ENCODE data around the gene PCP4L1.
"Not testable (repeated sequence)": the region's sequence is repeated elsewhere in the genome, so short reads cannot be mapped to it uniquely, and the experiment has no call there.

PCP4L1 gene

DNA sequence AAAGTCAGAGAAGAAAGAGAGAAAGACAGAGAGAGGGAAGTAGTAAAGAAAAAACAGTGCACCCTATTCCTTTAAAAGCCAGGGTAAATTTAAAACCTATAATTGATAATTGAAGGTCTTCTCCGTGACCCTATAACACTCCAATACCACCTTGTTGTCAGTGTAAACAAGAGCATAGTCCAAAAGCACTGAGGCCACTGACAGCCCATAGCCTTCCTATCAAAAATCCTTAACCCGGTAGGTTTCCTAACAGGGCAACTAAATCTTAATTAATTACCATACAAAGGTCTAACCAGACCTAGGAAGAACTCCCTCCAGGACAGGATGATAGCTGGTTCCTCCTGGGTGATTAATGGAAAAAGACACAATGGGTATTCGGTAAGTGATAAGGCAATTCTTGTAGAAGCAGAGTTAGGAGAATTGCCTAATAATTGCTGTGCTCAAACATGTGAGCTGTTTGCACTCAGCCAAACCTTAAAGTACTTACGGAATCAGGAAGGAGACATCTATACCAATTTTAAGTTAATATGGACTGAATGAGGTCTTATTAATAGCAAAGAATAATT lies 2.5 kb upstream of the PCP4L1 start:
- DNase-seq (ENCODE audit: low read depth); H3K36me3 ChIP-seq (ENCODE audit: control insufficient read depth, insufficient read depth, low read length, severe bottlenecking); H3K4me3 ChIP-seq (ENCODE audit: low read length); H3K9ac ChIP-seq (ENCODE audit: low read length): not testable (repeated sequence)
- H3K4me1 ChIP-seq (ENCODE audit: control insufficient read depth, insufficient read depth, low read length) = peaks cover 24% of the 10 kb centered on the region
- peaks cover 20% of the 10 kb centered on the region for H3K9me3 ChIP-seq (ENCODE audit: control insufficient read depth, low read length)
- peaks cover 52% of the 10 kb centered on the region for H3K27me3 ChIP-seq (replicated peaks; ENCODE audit: control insufficient read depth, insufficient read depth, low read length)

DNA sequence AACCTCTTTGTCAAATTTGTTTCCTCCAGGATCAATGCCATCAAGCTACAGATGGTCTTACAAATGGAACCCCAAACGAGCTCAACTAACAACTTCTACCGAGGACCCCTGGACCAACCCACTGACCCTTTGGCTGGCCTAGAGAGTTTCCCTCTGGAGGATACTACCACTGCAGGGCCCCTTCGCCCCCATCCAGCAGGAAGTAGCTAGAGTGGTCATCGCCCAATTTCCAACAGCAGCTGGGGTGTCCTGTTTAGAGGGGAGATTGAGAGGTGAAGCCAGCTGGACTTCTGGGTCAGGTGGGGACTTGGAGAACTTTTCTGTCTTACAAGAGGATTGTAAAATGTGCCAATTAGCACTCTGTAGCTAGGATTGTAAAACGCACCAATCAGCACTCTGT lies 1.4 kb upstream of the PCP4L1 start:
- H3K36me3 ChIP-seq (ENCODE audit: control insufficient read depth, insufficient read depth, low read length, severe bottlenecking); DNase-seq (ENCODE audit: low read depth); H3K4me3 ChIP-seq (ENCODE audit: low read length); H3K9ac ChIP-seq (ENCODE audit: low read length): not testable (repeated sequence)
- peaks cover 53% of the 10 kb centered on the region for H3K27me3 ChIP-seq (replicated peaks; ENCODE audit: control insufficient read depth, insufficient read depth, low read length)
- H3K4me1 ChIP-seq (ENCODE audit: control insufficient read depth, insufficient read depth, low read length) = peaks cover 28% of the 10 kb centered on the region
- peaks cover 20% of the 10 kb centered on the region for H3K9me3 ChIP-seq (ENCODE audit: control insufficient read depth, low read length)

DNA sequence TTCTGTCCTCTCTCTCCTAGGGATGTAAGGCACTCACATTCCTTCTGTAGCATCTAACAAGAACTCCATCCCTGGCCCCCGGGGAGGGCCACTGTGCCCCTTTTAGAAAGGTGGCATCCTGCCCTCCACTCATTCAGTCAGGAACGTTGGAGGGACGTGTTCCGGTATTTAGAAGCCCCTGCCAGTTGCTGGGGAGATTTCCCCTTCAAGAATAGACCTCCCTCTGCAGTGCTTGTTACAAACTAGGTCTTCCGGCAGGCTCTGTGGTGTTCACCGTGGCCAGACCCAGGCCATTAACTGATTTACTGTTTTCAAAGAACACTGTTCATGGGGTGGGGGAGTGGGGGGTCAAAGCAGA lies 779 bp downstream of the PCP4L1 start:
- Histone ChIP-seq H3K4me1 (ENCODE audit: control insufficient read depth, insufficient read depth, low read length) (peaks cover 28% of the 10 kb centered on the region), H3K36me3 (ENCODE audit: control insufficient read depth, insufficient read depth, low read length, severe bottlenecking) (no peaks in the 10 kb centered on the region), H3K4me3 (ENCODE audit: low read length) (no peak overlapping the region), H3K27me3 (replicated peaks; ENCODE audit: control insufficient read depth, insufficient read depth, low read length) (peaks cover 52% of the 10 kb centered on the region), H3K9me3 (ENCODE audit: control insufficient read depth, low read length) (peaks cover 20% of the 10 kb centered on the region), H3K9ac (ENCODE audit: low read length) (no peak overlapping the region)
- DNase-seq (ENCODE audit: low read depth) = no peak

DNA sequence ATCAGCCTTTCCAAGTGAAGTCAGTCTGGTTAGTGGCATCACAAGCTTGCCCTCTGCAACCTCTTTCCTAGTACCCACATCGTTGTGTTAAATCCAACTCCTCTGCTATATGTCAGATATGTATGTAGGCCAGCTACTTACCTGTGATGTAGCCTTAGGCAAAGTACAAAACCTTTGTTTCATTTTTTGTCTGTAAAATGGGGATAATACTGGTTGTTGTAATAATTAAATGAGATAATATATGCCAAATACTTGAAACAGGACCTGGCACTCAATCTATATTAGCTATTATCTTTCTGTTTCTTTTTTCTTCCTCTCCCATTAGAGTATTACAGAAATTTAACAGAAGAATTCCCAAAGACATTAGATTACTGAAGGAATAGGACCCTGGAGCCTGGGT lies 1.2 kb downstream of the PCP4L1 start:
- peaks cover 48% of the 10 kb centered on the region for H3K27me3 ChIP-seq (replicated peaks; ENCODE audit: control insufficient read depth, insufficient read depth, low read length)
- DNase-seq (ENCODE audit: low read depth) = no peak

DNA sequence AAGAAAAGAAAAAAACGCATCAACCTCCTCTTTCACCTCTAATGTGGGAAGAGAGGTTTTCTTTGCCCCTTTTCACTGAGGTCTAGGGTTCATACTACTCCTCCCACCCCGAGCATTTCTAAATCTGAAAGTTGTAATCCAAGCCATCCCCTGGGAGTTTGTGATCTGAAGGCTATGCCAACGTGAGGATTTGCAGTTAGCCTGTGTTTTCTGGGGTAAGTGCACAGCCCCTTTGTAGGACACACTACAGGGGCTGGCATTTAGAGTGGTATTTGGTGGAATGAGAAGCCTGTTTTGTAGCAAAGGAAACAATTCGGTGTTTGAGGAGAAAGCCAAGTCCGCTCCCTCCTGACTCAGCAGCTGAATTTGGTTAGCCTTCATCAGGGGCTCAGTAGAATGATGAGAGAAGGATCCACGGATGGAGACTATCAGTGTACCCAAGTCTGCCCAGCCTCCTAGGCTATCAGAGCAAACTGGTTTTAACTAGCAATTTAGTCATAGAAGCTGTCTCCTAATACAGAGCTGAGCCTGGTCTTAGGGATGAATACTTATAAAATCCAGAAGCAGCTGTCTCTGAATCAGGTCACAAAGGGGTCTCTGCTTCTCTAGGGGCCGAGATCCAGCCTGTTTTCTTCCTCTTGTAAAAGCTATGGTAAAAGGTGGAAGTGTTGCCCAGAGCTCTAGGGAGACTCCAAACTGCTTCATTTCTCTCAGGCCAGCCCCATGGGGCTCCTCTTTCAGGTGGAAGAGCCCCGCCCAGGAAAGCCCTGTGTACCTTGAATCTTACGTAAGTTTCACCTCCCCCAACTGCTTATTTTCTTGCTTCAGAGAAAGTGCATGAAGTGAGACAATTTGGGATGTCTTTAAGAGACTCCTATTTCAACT lies 2.1 kb downstream of the PCP4L1 start:
- no peaks in the 10 kb centered on the region for H3K36me3 ChIP-seq (ENCODE audit: control insufficient read depth, insufficient read depth, low read length, severe bottlenecking)
- H3K9me3 ChIP-seq (ENCODE audit: control insufficient read depth, low read length) = peaks cover 20% of the 10 kb centered on the region
- peaks cover 48% of the 10 kb centered on the region for H3K27me3 ChIP-seq (replicated peaks; ENCODE audit: control insufficient read depth, insufficient read depth, low read length)
- peak; percentile 39 for DNase-seq (ENCODE audit: low read depth)
- no peak overlapping the region for H3K4me3 ChIP-seq (ENCODE audit: low read length)
- peaks cover 22% of the 10 kb centered on the region for H3K4me1 ChIP-seq (ENCODE audit: control insufficient read depth, insufficient read depth, low read length)
- no peak overlapping the region for H3K9ac ChIP-seq (ENCODE audit: low read length)

More for the DNA sequence above, 1.2 kb downstream of the PCP4L1 start:
- peaks cover 28% of the 10 kb centered on the region for H3K4me1 ChIP-seq (ENCODE audit: control insufficient read depth, insufficient read depth, low read length)
- H3K9ac ChIP-seq (ENCODE audit: low read length) = no peak overlapping the region
- H3K36me3 ChIP-seq (ENCODE audit: control insufficient read depth, insufficient read depth, low read length, severe bottlenecking) = no peaks in the 10 kb centered on the region
- H3K4me3 ChIP-seq (ENCODE audit: low read length) = no peak overlapping the region
- peaks cover 20% of the 10 kb centered on the region for H3K9me3 ChIP-seq (ENCODE audit: control insufficient read depth, low read length)

DNA sequence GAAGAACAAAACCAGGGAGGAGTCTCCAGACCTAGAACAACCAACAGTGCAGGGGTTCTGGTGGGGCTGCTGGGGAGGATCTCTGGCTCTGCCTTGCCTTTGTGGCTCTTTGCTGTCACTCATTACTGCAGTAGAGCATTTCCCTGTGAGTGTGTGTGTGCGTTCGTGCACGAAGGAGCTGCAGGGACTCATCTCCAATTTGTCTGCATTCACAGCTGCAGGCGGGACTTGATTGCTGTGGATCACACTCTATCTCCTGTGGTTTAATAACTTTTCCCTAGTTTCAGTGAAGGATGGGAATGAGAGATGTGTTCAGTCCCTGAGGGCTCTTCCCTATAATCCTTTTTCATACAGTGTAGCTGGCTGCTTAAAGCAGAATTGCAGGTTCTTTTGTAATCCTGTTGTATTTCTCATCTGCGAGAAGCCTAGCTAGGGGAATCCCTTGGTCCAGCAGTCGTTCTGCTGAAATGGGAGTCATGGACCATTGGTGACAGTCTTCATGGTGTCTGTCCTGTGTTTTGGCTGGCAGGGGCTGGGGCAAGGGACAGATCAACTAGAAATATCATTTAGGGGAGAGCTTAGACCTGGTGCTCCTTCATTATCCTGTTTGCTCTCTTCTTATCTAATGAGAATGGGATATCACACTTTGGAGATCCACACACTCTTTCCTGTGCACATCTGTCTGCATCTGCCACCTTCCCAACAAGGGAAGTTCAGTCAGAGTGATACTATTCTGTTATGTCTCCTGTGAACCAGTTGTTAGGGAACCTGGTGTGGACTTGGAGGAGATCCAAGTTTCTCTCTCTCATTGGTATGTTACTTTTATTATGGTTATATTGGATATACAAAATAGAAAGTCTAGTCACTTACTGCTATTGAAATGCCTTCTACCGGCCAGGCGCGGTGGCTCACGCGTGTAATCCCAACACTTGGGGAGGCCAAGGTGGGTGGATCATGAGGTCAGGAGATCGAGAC lies 3.0 kb downstream of the PCP4L1 start:
- H3K9ac ChIP-seq (ENCODE audit: low read length) = no peak overlapping the region
- DNase-seq (ENCODE audit: low read depth) = no peak
- H3K36me3 ChIP-seq (ENCODE audit: control insufficient read depth, insufficient read depth, low read length, severe bottlenecking) = no peaks in the 10 kb centered on the region
- H3K27me3 ChIP-seq (replicated peaks; ENCODE audit: control insufficient read depth, insufficient read depth, low read length) = peaks cover 48% of the 10 kb centered on the region
- peaks cover 20% of the 10 kb centered on the region for H3K4me1 ChIP-seq (ENCODE audit: control insufficient read depth, insufficient read depth, low read length)
- H3K4me3 ChIP-seq (ENCODE audit: low read length) = no peak overlapping the region
- peaks cover 13% of the 10 kb centered on the region for H3K9me3 ChIP-seq (ENCODE audit: control insufficient read depth, low read length)

DNA sequence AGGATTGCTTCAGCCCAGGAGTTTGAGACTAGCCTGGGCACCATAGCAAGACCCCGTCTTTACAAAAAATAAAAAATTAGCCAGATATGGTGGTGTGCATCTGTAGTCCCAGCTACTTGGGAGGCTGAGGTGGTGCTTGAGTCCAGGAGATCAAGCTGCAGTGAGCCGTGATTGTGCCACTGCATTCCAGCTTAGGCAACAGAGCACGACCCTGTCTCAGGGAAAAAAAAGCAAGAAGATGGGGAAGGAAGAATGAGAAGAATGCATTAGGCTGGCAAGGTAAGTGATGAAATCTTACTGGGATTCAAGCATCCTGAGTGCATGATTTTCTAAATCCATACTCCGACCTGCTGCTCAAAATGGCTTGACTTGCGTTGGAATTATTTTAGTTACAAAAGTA lies 6.8 kb downstream of the PCP4L1 start:
- no peaks in the 10 kb centered on the region for H3K36me3 ChIP-seq (ENCODE audit: control insufficient read depth, insufficient read depth, low read length, severe bottlenecking)
- H3K9ac ChIP-seq (ENCODE audit: low read length) = no peak overlapping the region
- H3K9me3 ChIP-seq (ENCODE audit: control insufficient read depth, low read length) = no peaks in the 10 kb centered on the region
- H3K4me1 ChIP-seq (ENCODE audit: control insufficient read depth, insufficient read depth, low read length) = peaks cover 11% of the 10 kb centered on the region
- no peak for DNase-seq (ENCODE audit: low read depth)
- H3K4me3 ChIP-seq (ENCODE audit: low read length) = no peak overlapping the region
- H3K27me3 ChIP-seq (replicated peaks; ENCODE audit: control insufficient read depth, insufficient read depth, low read length) = peaks cover 20% of the 10 kb centered on the region

DNA sequence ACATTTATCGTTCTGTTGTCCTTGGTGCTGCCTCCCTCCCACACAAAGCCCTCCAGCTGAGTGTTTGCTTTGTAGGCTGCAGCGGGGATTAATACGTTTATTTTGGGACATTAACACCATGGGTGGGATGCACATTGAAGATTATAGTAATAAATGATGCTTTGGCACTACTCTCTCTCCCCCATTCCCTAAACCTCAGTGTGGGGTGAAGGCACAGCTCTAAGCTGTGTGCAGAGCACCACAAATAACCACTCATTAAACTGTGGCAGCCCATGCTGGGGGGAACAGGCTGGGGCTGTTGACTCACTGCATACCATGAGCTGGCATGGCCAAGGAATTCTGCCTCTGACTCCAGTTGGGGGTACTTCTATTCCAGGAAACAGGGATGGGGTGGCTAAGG lies 7.7 kb downstream of the PCP4L1 start:
- H3K4me3 ChIP-seq (ENCODE audit: low read length) = no peak overlapping the region
- H3K36me3 ChIP-seq (ENCODE audit: control insufficient read depth, insufficient read depth, low read length, severe bottlenecking) = no peaks in the 10 kb centered on the region
- H3K9me3 ChIP-seq (ENCODE audit: control insufficient read depth, low read length) = no peaks in the 10 kb centered on the region
- peaks cover 2% of the 10 kb centered on the region for H3K4me1 ChIP-seq (ENCODE audit: control insufficient read depth, insufficient read depth, low read length)
- peaks cover 11% of the 10 kb centered on the region for H3K27me3 ChIP-seq (replicated peaks; ENCODE audit: control insufficient read depth, insufficient read depth, low read length)
- DNase-seq (ENCODE audit: low read depth) = no peak
- no peak overlapping the region for H3K9ac ChIP-seq (ENCODE audit: low read length)

DNA sequence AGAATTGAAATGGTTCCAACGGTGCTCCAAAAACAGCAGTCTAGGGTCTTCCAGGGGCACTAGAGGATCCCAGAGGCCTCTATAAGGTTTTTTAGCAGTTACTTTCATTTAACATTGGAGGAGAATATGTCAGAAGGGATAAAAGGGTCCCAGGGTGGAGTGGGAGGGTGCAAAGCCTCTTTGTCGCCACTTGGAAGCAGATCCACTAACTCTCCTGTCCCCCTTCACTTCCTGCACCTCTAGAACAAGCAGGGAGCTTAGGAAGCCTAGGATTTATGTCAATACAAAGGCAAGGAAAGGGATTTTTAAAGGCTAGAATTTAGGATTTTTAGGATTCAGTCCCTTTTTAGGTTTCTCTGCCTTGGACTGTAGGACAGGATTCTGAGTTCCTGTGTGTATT lies 8.3 kb downstream of the PCP4L1 start:
- no peak overlapping the region for H3K4me3 ChIP-seq (ENCODE audit: low read length)
- no peaks in the 10 kb centered on the region for H3K4me1 ChIP-seq (ENCODE audit: control insufficient read depth, insufficient read depth, low read length)
- H3K36me3 ChIP-seq (ENCODE audit: control insufficient read depth, insufficient read depth, low read length, severe bottlenecking) = no peaks in the 10 kb centered on the region
- peaks cover 6% of the 10 kb centered on the region for H3K27me3 ChIP-seq (replicated peaks; ENCODE audit: control insufficient read depth, insufficient read depth, low read length)
- no peak for DNase-seq (ENCODE audit: low read depth)
- H3K9ac ChIP-seq (ENCODE audit: low read length) = no peak overlapping the region
- no peaks in the 10 kb centered on the region for H3K9me3 ChIP-seq (ENCODE audit: control insufficient read depth, low read length)

DNA sequence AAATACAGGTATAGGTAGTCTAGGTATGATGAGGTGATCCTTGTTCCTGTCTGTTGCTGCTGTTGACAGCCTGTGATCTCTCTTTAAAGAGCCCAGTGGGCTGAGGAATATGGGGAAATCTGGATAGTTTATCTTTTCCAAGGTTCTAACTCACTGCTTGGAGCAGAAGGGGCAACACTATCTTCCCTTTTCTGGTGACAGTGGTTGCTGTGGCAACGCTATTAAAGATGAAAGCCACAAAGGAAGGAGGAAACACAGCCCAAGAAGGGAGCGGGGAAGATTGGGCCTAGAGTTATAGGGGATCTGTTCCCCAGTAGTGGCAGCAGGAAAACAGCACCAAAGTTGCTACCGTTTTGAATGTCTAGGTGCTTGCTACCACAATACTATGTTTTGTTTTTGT lies 8.8 kb downstream of the PCP4L1 start:
- Histone ChIP-seq H3K9ac (ENCODE audit: low read length) (no peak overlapping the region), H3K4me3 (ENCODE audit: low read length) (no peak overlapping the region), H3K9me3 (ENCODE audit: control insufficient read depth, low read length) (no peaks in the 10 kb centered on the region), H3K36me3 (ENCODE audit: control insufficient read depth, insufficient read depth, low read length, severe bottlenecking) (no peaks in the 10 kb centered on the region), H3K4me1 (ENCODE audit: control insufficient read depth, insufficient read depth, low read length) (no peaks in the 10 kb centered on the region), H3K27me3 (replicated peaks; ENCODE audit: control insufficient read depth, insufficient read depth, low read length) (peaks cover 4% of the 10 kb centered on the region)
- no peak for DNase-seq (ENCODE audit: low read depth)

DNA sequence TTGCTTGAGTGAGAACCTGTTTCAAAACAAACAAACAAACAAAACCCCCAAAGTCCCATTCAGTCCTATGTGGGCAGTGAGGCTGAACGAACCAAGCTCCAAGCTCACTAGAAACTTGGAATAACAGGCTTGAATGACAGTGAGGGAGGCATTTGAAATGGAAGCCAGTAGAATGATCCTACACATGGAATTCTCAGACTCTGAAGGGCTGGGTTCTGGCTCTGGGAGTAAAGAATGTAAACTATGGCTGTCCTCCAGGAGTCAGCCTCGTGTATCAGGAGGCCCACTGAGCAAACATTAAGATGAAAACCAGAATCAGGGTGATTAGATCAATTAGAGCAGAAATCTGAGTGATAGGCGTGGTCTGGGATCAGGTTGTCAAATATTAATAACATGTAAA lies 14.9 kb downstream of the PCP4L1 start:
- Histone ChIP-seq H3K27me3 (replicated peaks; ENCODE audit: control insufficient read depth, insufficient read depth, low read length) (peaks cover 38% of the 10 kb centered on the region), H3K36me3 (ENCODE audit: control insufficient read depth, insufficient read depth, low read length, severe bottlenecking) (no peaks in the 10 kb centered on the region), H3K4me1 (ENCODE audit: control insufficient read depth, insufficient read depth, low read length) (no peaks in the 10 kb centered on the region), H3K9ac (ENCODE audit: low read length) (no peak overlapping the region), H3K9me3 (ENCODE audit: control insufficient read depth, low read length) (no peaks in the 10 kb centered on the region), H3K4me3 (ENCODE audit: low read length) (no peak overlapping the region)
- DNase-seq (ENCODE audit: low read depth) = peak; percentile 42
